HepG2 (cell line): ENCODE data around the gene TMEM63B. TPM values are rescaled to one million over a fixed set of nuclear protein-coding genes. Genes with fewer than 3 reads are reported as not detected.

Source experiments
- EHMT2 ChIP-seq: fragments of 200-600 bp; sonication (generic); IDR thresholded peaks from 2 replicates; pipeline ENCODE4 v1.7.0; 2017; ENCODE audit warnings: antibody characterized with exemption, low read depth, low read length, borderline replicate concordance
- GPN1 ChIP-seq: sonication (generic); formaldehyde crosslinking; IDR thresholded peaks from 2 replicates; pipeline ENCODE4 v1.5.1; 2020; ENCODE audit warnings: missing genetic modification reagents, borderline replicate concordance
- GZF1 ChIP-seq: sonication (generic); formaldehyde crosslinking; IDR thresholded peaks from 2 replicates; pipeline ENCODE4 v1.5.1; 2020; ENCODE audit warnings: mild to moderate bottlenecking, missing genetic modification reagents
- KLF12 ChIP-seq: sonication (generic); formaldehyde crosslinking; IDR thresholded peaks from 2 replicates; pipeline ENCODE4 v1.4.0; 2020; ENCODE audit warnings: missing genetic modification reagents, borderline replicate concordance
- POLR2A ChIP-seq, 2 experiments: IDR thresholded peaks; 2 replicates each; pipeline ENCODE4 v1.6.1; 2011; ENCODE audit warnings: low read depth in 2 of 2, low read length in 2 of 2, mild to moderate bottlenecking in 1 of 2, moderate library complexity in 1 of 2; ENCODE audit not compliant: insufficient read depth in 1 of 2
- SRF ChIP-seq: IDR thresholded peaks from 2 replicates; pipeline ENCODE4 v1.6.1; 2011; ENCODE audit warnings: mild to moderate bottlenecking, low read depth, low read length, moderate library complexity
- ZMYM2 ChIP-seq: sonication (generic); formaldehyde crosslinking; IDR thresholded peaks from 2 replicates; pipeline ENCODE4 v1.8.0; 2022; ENCODE audit warnings: mild to moderate bottlenecking, missing genetic modification reagents
- ZNF274 ChIP-seq: sonication (generic); formaldehyde crosslinking; IDR thresholded peaks from 2 replicates; pipeline ENCODE4 v1.5.1; 2020; ENCODE audit warnings: mild to moderate bottlenecking, missing genetic modification reagents
- ZNF30 ChIP-seq: sonication (generic); formaldehyde crosslinking; IDR thresholded peaks from 2 replicates; pipeline ENCODE4 v1.5.0; 2020; ENCODE audit warnings: mild to moderate bottlenecking, missing genetic modification reagents
- ZNF530 ChIP-seq: sonication (generic); formaldehyde crosslinking; IDR thresholded peaks from 2 replicates; pipeline ENCODE4 v1.5.0; 2020; ENCODE audit warnings: low read depth, mild to moderate bottlenecking, missing genetic modification reagents
- ZNF75D ChIP-seq: sonication (generic); formaldehyde crosslinking; IDR thresholded peaks from 2 replicates; pipeline ENCODE4 v1.8.1; 2023; ENCODE audit warnings: missing genetic modification reagents, mild to moderate bottlenecking, borderline replicate concordance
- ZSCAN22 ChIP-seq: sonication (generic); formaldehyde crosslinking; IDR thresholded peaks from 2 replicates; pipeline ENCODE4 v1.4.0; 2020; ENCODE audit warnings: mild to moderate bottlenecking, missing genetic modification reagents
- polyA plus RNA-seq, 8 experiments: library from polyadenylated mRNA; depleted of rRNA in 3 of 8; stranded (reverse) in 7 of 8; unstranded in 1 of 8; fragments of >200 nt; fragmentation: Illumina TruSeq in 4 of 8; extraction: Trizol in 4 of 8; gene quantifications; 2 replicates each; pipeline versions ENCODE4 v1.2.1 to v1.2.3, GENCODE V29; 2011 to 2016; ENCODE audit warnings: low read depth in 4 of 8, missing spikeins in 1 of 8, mixed read lengths in 1 of 8; ENCODE audit not compliant: insufficient read depth in 1 of 8
- total RNA-seq, 5 experiments: library from RNA; depleted of rRNA; stranded (reverse); fragments of >200 nt; fragmentation: Illumina TruSeq; extraction: Trizol; gene quantifications; 2 replicates each; pipeline ENCODE4 v1.2.3, GENCODE V29; 2016; ENCODE audit warnings: low read depth in 1 of 5
- TF ChIP-seq, protein P1 (sequence below): sonication (generic); formaldehyde crosslinking; IDR thresholded peaks from 2 replicates; pipeline ENCODE4 v1.4.0; 2020; ENCODE audit warnings: missing genetic modification reagents
- TF ChIP-seq, protein P2 (sequence below): sonication (generic); formaldehyde crosslinking; IDR thresholded peaks from 2 replicates; pipeline ENCODE4 v1.5.0; 2020; ENCODE audit warnings: mild to moderate bottlenecking, low read depth, missing genetic modification reagents, borderline replicate concordance
- TF ChIP-seq, protein P3 (sequence below): IDR thresholded peaks from 2 replicates; pipeline ENCODE4 v1.6.1; 2012; ENCODE audit warnings: low read length, improper control_type of control experiment
- TF ChIP-seq, protein P4 (sequence below): sonication (generic); formaldehyde crosslinking; IDR thresholded peaks from 2 replicates; pipeline ENCODE4 v1.9.0; 2021; ENCODE audit warnings: missing genetic modification reagents, borderline replicate concordance
- TF ChIP-seq, protein P5 (sequence below): sonication (generic); formaldehyde crosslinking; IDR thresholded peaks from 2 replicates; pipeline ENCODE4 v1.4.0; 2020; ENCODE audit warnings: mild to moderate bottlenecking, missing genetic modification reagents
- TF ChIP-seq, protein P6 (sequence below): fragments of 450-650 bp; IDR thresholded peaks from 2 replicates; pipeline ENCODE4 v1.6.1; 2017

TMEM63B gene
- total and polyA plus RNA-seq, 2 of the 13 experiments (the other 11 are each of a cell fraction or from before 2014, with no cell fraction given): 27.4 to 75.8 TPM

DNA sequence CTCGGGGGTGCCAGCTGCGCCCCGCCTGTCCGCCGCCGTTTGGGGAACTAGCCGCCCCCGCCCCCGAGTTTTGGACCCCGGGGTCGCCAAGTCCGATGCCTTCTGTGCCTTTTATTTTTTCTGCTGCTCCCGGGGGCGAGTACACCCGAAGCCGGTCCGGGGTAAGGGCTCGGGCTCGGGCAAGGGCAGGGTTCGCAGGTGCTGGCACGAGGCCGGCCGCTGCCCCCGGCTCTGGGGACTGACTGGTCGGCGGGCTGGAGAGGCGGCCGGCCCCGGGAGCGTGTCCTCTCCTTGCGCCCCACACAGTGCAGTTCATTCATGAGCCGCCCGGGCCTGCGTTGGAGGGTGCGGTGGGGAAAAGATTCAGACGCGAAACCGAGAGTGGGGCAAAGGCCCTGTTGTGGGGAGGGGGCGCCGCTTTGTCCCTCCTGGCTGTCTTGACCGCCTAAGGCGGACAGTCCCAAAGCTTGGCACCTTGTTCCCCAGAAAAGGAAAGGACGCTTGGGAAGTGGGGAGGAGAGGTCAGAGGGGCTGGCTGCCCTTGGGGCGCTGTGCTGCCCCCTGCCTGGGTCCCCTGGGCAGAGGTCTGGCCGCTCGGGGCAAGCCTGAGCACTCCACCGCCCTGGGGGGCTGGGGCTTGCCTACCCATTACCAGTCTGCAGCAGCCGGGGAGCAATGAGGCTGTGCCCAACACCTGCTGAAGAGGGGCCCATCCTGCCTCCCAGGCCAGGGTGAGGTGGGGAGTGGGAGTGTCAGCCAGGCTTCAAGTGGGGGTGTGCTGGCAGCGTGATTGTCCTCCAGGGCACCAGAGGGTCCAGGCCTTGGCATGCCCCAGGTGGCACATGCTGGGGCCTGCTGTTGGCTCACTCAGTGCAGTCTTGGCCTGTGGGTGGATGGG, 915 bp downstream of the TMEM63B start (continued):
- TF ChIP-seq ZMYM2 (peak; percentile 49; the same call in 1 of the 2 replicates), SRF (no peak), EHMT2 (no peak), ZSCAN22 (no peak), KLF12 (CRISPR knock-in tag) (peak; percentile 38; the same call in 1 of the 2 replicates), POLR2A (IDR thresholded peaks at IDR 0.05; ENCODE audit: insufficient read depth in 1 of 2, low read depth in 2 of 2, low read length in 2 of 2) (0 out of 4 replicates have a peak, but pooled peaks of 1 of the 2 experiments have one; percentile 19), ZNF274 (0 out of 2 replicates have a peak, but pooled peaks have one; percentile 11), ZNF75D (CRISPR knock-in tag) (no peak), GPN1 (0 out of 2 replicates have a peak, but pooled peaks have one; percentile 78), ZNF530 (CRISPR knock-in tag) (no peak), GZF1 (CRISPR knock-in tag) (no peak), ZNF30 (CRISPR knock-in tag) (no peak)
- TF ChIP-seq, protein P1, sequence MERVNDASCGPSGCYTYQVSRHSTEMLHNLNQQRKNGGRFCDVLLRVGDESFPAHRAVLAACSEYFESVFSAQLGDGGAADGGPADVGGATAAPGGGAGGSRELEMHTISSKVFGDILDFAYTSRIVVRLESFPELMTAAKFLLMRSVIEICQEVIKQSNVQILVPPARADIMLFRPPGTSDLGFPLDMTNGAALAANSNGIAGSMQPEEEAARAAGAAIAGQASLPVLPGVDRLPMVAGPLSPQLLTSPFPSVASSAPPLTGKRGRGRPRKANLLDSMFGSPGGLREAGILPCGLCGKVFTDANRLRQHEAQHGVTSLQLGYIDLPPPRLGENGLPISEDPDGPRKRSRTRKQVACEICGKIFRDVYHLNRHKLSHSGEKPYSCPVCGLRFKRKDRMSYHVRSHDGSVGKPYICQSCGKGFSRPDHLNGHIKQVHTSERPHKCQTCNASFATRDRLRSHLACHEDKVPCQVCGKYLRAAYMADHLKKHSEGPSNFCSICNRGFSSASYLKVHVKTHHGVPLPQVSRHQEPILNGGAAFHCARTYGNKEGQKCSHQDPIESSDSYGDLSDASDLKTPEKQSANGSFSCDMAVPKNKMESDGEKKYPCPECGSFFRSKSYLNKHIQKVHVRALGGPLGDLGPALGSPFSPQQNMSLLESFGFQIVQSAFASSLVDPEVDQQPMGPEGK (CRISPR knock-in tag): peak; percentile 41
- TF ChIP-seq, protein P2, sequence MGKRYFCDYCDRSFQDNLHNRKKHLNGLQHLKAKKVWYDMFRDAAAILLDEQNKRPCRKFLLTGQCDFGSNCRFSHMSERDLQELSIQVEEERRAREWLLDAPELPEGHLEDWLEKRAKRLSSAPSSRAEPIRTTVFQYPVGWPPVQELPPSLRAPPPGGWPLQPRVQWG (CRISPR knock-in tag): no peak
- TF ChIP-seq, protein P3, sequence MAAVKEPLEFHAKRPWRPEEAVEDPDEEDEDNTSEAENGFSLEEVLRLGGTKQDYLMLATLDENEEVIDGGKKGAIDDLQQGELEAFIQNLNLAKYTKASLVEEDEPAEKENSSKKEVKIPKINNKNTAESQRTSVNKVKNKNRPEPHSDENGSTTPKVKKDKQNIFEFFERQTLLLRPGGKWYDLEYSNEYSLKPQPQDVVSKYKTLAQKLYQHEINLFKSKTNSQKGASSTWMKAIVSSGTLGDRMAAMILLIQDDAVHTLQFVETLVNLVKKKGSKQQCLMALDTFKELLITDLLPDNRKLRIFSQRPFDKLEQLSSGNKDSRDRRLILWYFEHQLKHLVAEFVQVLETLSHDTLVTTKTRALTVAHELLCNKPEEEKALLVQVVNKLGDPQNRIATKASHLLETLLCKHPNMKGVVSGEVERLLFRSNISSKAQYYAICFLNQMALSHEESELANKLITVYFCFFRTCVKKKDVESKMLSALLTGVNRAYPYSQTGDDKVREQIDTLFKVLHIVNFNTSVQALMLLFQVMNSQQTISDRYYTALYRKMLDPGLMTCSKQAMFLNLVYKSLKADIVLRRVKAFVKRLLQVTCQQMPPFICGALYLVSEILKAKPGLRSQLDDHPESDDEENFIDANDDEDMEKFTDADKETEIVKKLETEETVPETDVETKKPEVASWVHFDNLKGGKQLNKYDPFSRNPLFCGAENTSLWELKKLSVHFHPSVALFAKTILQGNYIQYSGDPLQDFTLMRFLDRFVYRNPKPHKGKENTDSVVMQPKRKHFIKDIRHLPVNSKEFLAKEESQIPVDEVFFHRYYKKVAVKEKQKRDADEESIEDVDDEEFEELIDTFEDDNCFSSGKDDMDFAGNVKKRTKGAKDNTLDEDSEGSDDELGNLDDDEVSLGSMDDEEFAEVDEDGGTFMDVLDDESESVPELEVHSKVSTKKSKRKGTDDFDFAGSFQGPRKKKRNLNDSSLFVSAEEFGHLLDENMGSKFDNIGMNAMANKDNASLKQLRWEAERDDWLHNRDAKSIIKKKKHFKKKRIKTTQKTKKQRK: no peak
- TF ChIP-seq, protein P4, sequence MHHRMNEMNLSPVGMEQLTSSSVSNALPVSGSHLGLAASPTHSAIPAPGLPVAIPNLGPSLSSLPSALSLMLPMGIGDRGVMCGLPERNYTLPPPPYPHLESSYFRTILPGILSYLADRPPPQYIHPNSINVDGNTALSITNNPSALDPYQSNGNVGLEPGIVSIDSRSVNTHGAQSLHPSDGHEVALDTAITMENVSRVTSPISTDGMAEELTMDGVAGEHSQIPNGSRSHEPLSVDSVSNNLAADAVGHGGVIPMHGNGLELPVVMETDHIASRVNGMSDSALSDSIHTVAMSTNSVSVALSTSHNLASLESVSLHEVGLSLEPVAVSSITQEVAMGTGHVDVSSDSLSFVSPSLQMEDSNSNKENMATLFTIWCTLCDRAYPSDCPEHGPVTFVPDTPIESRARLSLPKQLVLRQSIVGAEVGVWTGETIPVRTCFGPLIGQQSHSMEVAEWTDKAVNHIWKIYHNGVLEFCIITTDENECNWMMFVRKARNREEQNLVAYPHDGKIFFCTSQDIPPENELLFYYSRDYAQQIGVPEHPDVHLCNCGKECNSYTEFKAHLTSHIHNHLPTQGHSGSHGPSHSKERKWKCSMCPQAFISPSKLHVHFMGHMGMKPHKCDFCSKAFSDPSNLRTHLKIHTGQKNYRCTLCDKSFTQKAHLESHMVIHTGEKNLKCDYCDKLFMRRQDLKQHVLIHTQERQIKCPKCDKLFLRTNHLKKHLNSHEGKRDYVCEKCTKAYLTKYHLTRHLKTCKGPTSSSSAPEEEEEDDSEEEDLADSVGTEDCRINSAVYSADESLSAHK (CRISPR knock-in tag): no peak
- TF ChIP-seq, protein P5, sequence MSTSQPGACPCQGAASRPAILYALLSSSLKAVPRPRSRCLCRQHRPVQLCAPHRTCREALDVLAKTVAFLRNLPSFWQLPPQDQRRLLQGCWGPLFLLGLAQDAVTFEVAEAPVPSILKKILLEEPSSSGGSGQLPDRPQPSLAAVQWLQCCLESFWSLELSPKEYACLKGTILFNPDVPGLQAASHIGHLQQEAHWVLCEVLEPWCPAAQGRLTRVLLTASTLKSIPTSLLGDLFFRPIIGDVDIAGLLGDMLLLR (CRISPR knock-in tag): no peak
- TF ChIP-seq, protein P6, sequence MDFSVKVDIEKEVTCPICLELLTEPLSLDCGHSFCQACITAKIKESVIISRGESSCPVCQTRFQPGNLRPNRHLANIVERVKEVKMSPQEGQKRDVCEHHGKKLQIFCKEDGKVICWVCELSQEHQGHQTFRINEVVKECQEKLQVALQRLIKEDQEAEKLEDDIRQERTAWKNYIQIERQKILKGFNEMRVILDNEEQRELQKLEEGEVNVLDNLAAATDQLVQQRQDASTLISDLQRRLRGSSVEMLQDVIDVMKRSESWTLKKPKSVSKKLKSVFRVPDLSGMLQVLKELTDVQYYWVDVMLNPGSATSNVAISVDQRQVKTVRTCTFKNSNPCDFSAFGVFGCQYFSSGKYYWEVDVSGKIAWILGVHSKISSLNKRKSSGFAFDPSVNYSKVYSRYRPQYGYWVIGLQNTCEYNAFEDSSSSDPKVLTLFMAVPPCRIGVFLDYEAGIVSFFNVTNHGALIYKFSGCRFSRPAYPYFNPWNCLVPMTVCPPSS: no peak
